Stomach (tissue), 4 donors: ENCODE data around the gene BEST2.

Experiments used
- POLR2A ChIP-seq, 4 donors: fragments of 450-650 bp; IDR thresholded peaks; one replicate each; pipeline ENCODE4 v1.6.1; 2016; ENCODE audit warnings: antibody characterized with exemption in 4 of 4, control low read depth in 2 of 4, mild to moderate bottlenecking in 1 of 4, moderate library complexity in 1 of 4
- POLR2AphosphoS5 ChIP-seq, 3 donors: sonication (generic); formaldehyde crosslinking; IDR thresholded peaks; one replicate each; pipeline ENCODE4 v1.6.1; 2016; ENCODE audit warnings: antibody characterized with exemption in 3 of 3
- TF ChIP-seq, protein P1 (sequence below), 7 experiments: fragments of 450-650 bp in 4 of 7; fragments of 200-600 bp in 3 of 7; sonication (generic) in 3 of 7; IDR thresholded peaks; one replicate each; pipeline ENCODE4 v1.5.1; 2016 to 2019; ENCODE audit warnings: antibody characterized with exemption in 7 of 7, control low read depth in 2 of 7, mild to moderate bottlenecking in 1 of 7

DNA sequence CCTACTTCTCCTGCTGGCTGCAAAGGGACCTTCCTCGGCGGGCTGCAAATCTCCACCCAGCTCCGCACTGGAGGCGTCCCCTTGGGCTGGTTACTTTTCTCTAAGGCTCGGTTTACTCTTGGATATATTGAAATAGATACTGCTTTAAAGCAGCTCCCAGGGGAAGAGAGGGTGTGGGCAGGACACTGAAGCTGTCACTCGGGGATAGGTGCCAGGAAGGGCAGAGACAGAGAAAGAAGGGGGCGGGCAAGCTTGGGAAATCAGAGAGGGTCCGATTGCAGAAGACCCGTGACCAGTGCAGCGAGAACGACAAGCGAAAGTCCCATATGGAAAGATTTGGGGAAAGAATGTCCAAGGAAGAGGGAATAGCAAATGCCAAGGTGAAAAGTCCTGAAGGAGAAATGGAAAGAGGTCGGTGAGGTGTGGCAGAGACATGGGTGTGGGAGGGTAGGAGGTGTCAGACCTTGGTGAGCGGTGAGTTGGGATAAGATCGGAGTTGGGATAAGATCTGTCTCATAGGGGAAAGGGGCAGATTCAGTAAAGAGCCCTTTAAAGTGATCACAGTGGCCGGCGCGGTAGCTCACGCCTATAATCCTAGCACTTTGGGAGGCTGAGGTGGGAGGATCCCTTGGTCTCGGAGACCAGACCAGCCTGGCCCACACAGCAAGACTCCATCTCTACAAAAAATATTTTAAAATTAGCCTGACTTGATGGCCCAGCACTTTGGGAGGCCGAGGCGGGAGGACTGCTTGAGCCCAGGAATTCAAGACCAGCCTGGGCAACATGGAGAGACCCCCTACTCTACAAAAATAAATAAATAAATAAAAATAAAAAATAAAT is 50.9 kb downstream of the BEST2 start:
- TF ChIP-seq, protein P1, sequence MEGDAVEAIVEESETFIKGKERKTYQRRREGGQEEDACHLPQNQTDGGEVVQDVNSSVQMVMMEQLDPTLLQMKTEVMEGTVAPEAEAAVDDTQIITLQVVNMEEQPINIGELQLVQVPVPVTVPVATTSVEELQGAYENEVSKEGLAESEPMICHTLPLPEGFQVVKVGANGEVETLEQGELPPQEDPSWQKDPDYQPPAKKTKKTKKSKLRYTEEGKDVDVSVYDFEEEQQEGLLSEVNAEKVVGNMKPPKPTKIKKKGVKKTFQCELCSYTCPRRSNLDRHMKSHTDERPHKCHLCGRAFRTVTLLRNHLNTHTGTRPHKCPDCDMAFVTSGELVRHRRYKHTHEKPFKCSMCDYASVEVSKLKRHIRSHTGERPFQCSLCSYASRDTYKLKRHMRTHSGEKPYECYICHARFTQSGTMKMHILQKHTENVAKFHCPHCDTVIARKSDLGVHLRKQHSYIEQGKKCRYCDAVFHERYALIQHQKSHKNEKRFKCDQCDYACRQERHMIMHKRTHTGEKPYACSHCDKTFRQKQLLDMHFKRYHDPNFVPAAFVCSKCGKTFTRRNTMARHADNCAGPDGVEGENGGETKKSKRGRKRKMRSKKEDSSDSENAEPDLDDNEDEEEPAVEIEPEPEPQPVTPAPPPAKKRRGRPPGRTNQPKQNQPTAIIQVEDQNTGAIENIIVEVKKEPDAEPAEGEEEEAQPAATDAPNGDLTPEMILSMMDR (IDR thresholded peaks at IDR 0.05), result no peak
- TF ChIP-seq POLR2A (IDR thresholded peaks at IDR 0.05) (no peak), POLR2AphosphoS5 (IDR thresholded peaks at IDR 0.05) (no peak)
